Measurements from ENCODE around the gene REG3A. TPM values are rescaled to one million over a fixed set of nuclear protein-coding genes. Genes with fewer than 3 reads are reported as not detected.

Gene REG3A
- total RNA-seq, 1 experiment from 2014 or later: not detected

DNA sequence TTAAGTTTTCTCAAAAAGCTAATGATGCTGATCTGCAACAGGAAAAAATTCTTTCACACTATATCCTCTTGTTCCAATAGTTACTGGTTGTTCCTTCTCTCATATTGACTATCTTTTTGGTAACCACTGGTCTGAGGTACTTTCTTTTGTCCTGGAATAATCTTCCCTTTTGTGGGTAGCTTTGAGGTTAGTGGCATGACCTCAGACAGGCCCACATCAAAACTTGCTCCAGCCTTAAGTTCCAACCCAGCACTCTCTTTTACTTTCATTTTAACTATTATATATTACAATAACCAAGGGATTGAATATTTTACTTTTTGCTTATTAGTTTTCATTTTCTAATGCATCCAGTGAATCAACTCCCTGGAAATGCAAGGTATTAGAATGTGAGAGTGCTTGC lies 29.7 kb downstream of the REG3A start:
- H2BK120ac ChIP-seq (ENCODE audit: low read depth, low read length, poor library complexity, severe bottlenecking): no peak overlapping the region
- H3K4me2 ChIP-seq (ENCODE audit: insufficient read depth, insufficient read length, low read length): no peak overlapping the region
- no peak overlapping the region for H2BK15ac ChIP-seq (ENCODE audit: low read depth, low read length)
- H3K79me2 ChIP-seq (ENCODE audit: insufficient read depth, low read length): no peaks in the 10 kb centered on the region
- no peak overlapping the region for H2BK20ac ChIP-seq (ENCODE audit: low read depth, low read length, poor library complexity, severe bottlenecking)
- H4K91ac ChIP-seq (ENCODE audit: insufficient read length, low read depth, low read length): no peak overlapping the region
- no peak overlapping the region for H3K4ac ChIP-seq (ENCODE audit: low read depth, low read length)
- no peak overlapping the region for H4K8ac ChIP-seq (replicated peaks; ENCODE audit: insufficient read length, low read depth, low read length)
- no peak for DNase-seq
- Mint-ChIP-seq H3K27ac (no peak overlapping the region; a peak in 1 of 7 replicates), H3K4me3 (no peak overlapping the region), H3K9me3 (no peaks in the 10 kb centered on the region), H3K4me1 (peaks cover 5% of the 10 kb centered on the region in 2 experiments; a peak in 1 of 4 replicates), H3K27me3 (ENCODE audit: low read depth) (no peaks in the 10 kb centered on the region), H3K36me3 (ENCODE audit: insufficient read depth in 1 of 3, low read depth in 3 of 3) (no peaks in the 10 kb centered on the region)
- H3K9ac ChIP-seq (ENCODE audit: extremely low read depth, insufficient read length, low read length): no peak overlapping the region
- no peak overlapping the region for H2AFZ ChIP-seq (ENCODE audit: low read length)
- H3K14ac ChIP-seq (ENCODE audit: insufficient read depth, low read length): no peak overlapping the region
- no peak overlapping the region for H2BK5ac ChIP-seq (ENCODE audit: insufficient read length, low read length)
- no peak overlapping the region for H3K18ac ChIP-seq (ENCODE audit: insufficient read length, low read depth, low read length)
- H3K27me3 ChIP-seq (ENCODE audit: insufficient read depth, low read length): no peaks in the 10 kb centered on the region
- H3K23ac ChIP-seq (ENCODE audit: insufficient read length, low read depth, low read length): no peak overlapping the region
- no peak overlapping the region for H2BK12ac ChIP-seq (ENCODE audit: insufficient read length, low read depth, low read length)
- H4K20me1 ChIP-seq (ENCODE audit: control insufficient read depth, insufficient read depth, insufficient read length): no peaks in the 10 kb centered on the region
- H2AK5ac ChIP-seq (ENCODE audit: insufficient read length, low read length): no peak overlapping the region
- no peak overlapping the region for H3K56ac ChIP-seq (ENCODE audit: insufficient read length, low read depth, low read length)
- H3T11ph ChIP-seq (ENCODE audit: low read length): no peak overlapping the region
- H3K9me3 ChIP-seq (ENCODE audit: control insufficient read depth, low read depth, low read length): no peaks in the 10 kb centered on the region
- H3K23me2 ChIP-seq (ENCODE audit: insufficient read length, low read depth, low read length, poor library complexity, severe bottlenecking): no peaks in the 10 kb centered on the region
- H3K79me1 ChIP-seq (ENCODE audit: insufficient read depth, low read depth, low read length, poor library complexity, severe bottlenecking): no peaks in the 10 kb centered on the region
- no peaks in the 10 kb centered on the region for H3K4me1 ChIP-seq (ENCODE audit: insufficient read depth, low read length)
- TF ChIP-seq, protein P1, sequence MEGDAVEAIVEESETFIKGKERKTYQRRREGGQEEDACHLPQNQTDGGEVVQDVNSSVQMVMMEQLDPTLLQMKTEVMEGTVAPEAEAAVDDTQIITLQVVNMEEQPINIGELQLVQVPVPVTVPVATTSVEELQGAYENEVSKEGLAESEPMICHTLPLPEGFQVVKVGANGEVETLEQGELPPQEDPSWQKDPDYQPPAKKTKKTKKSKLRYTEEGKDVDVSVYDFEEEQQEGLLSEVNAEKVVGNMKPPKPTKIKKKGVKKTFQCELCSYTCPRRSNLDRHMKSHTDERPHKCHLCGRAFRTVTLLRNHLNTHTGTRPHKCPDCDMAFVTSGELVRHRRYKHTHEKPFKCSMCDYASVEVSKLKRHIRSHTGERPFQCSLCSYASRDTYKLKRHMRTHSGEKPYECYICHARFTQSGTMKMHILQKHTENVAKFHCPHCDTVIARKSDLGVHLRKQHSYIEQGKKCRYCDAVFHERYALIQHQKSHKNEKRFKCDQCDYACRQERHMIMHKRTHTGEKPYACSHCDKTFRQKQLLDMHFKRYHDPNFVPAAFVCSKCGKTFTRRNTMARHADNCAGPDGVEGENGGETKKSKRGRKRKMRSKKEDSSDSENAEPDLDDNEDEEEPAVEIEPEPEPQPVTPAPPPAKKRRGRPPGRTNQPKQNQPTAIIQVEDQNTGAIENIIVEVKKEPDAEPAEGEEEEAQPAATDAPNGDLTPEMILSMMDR (conservative IDR thresholded peaks at IDR 0.05): no peak
- no peak overlapping the region for H3K27ac ChIP-seq (ENCODE audit: insufficient read length, low read depth, low read length)
- H4K5ac ChIP-seq (ENCODE audit: insufficient read length, low read depth, low read length): no peak overlapping the region

Measured in H9 (cell line).